GM10248 (cell line): ENCODE measurements around the gene NDUFS1.
A peak's percentile ranks its signal among the peaks of the same experiment; 100 is the strongest.
"Not testable (repeated sequence)": the region's sequence is repeated elsewhere in the genome, so short reads cannot be mapped to it uniquely, and the experiment has no call there.

Experiments used
- CTCF ChIA-PET: fragments of 300-600 bp; sonication (Branson Sonifier 250); formaldehyde crosslinking; extraction: SDS; loops from one replicate; lab custom pipeline; 2021; ENCODE audit warnings: antibody characterized with exemption; lab: Yijun Ruan, JAX
- POLR2A ChIA-PET: fragments of 350-650 bp; sonication (Branson Sonifier 250); formaldehyde crosslinking; extraction: SDS; loops from one replicate; lab custom pipeline; 2020; ENCODE audit warnings: antibody characterized with exemption; lab: Yijun Ruan, JAX
- DNase-seq: peaks from one replicate; pipeline ENCODE4 v3.0.0; 2012; ENCODE audit errors: extremely low spot score
- TF ChIP-seq, protein P1 (sequence below): IDR thresholded peaks from 2 replicates; pipeline ENCODE4 v1.5.1; 2012; ENCODE audit warnings: mild to moderate bottlenecking, low read depth; ENCODE audit errors: extremely low read depth, missing control alignments, control extremely low read depth

NDUFS1 gene

DNA sequence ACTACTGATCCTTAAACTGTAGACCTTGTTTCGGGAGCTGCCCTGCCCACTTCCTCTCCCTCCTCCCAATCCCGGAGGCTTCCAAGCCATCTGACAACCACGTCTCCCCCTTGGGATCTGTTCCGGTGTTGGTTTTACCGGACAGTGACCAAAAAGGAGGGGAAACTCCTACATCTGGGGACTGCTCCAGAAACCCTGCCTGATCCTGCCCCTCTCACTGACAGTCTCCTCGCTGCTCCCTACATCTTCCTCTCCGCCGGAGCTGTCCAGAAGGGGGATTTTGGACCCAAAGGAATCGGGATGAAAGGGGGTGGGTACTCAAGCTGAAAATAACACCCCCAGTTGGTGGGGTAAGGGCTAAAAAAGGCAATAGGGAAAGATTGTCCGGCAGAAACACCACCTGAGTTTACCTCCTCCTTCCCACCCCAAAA lies 74.8 kb downstream of the NDUFS1 start:
- TF ChIP-seq, protein P1, sequence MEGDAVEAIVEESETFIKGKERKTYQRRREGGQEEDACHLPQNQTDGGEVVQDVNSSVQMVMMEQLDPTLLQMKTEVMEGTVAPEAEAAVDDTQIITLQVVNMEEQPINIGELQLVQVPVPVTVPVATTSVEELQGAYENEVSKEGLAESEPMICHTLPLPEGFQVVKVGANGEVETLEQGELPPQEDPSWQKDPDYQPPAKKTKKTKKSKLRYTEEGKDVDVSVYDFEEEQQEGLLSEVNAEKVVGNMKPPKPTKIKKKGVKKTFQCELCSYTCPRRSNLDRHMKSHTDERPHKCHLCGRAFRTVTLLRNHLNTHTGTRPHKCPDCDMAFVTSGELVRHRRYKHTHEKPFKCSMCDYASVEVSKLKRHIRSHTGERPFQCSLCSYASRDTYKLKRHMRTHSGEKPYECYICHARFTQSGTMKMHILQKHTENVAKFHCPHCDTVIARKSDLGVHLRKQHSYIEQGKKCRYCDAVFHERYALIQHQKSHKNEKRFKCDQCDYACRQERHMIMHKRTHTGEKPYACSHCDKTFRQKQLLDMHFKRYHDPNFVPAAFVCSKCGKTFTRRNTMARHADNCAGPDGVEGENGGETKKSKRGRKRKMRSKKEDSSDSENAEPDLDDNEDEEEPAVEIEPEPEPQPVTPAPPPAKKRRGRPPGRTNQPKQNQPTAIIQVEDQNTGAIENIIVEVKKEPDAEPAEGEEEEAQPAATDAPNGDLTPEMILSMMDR = no peak
- ChIA-PET POLR2A (interaction anchor here (0.6 kb wide), 1 partner anchor 12 kb away, joined by 3 read pairs; no protein-coding TSS in a partner anchor), CTCF (interaction anchor here (1.2 kb wide), 1 partner anchor 30 kb away, joined by 3 read pairs; no protein-coding TSS in a partner anchor)
- DNase-seq = peak; percentile 33

DNA sequence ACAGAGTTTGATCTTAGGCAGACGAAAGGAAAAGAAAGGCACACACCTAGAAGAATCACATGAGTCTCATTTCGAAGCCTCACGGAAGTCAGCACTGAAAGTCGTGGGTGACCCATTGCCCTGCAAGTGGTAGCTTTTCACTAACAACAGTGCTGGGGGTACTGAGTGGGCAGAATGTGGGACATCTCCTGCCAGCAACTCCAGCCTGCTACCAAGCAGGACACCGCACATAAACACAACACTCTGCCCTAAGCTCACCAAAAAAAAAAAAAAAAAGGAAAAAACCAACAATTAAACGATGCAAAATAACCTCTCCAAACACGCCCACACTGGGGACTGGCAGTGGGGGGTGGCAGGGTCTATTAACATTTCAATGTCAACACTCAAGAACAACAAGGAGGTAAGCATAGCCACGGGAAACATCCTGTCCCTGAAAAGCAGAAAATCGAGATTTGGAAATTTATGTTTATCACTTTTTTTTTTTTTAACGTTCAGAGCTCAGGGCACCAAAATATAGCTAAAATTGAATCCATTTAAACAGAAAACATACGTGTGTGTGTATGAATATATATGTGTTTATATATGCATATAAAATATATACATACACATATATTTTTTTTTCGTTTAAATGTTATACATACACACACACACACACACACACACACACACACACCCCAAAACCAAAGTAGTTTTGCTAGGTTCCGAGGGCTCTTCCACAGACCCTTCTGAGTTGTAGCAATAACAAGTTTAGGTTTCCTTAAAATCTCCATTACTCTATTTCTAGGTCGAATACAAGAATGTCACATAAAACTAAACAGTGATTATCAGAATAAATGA lies 75.4 kb downstream of the NDUFS1 start:
- ChIA-PET CTCF (interaction anchor here (0.9 to 1.2 kb wide), 4 partner anchors 11 to 30 kb away, joined by 3 to 4 read pairs (median 3); no protein-coding TSS in a partner anchor), POLR2A (interaction anchor here (0.6 kb wide), 2 partner anchors 12 to 26 kb away, joined by 3 read pairs; no protein-coding TSS in a partner anchor)
- DNase-seq = peak; percentile 40
- TF ChIP-seq, protein P1 = no peak

DNA sequence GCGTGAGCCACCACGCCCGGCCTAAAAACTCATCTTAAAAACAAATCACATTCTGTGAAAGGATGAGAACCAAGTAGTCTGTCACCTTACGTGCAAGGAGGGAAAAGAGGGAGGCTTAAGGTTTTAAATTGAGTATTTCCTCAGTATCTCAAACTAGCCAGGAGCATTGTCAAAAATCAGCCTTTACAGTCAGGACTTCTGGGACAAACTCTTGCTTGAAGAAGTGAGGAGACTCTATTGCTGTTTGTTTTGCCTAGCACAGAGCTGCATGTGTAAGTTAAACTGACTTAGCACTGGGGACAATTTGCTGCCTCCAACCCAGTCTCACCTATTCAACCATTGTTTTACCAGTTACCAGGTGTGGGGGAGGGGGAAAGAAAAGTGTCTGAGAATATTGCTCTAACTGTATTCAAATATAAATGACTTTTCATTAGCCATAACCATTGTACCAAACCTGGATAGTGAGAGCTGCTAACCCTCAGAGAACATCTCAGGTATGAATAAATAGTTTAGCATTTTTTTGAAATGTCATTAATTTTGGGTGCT lies 76.9 kb downstream of the NDUFS1 start:
- TF ChIP-seq, protein P1 = no peak
- ChIA-PET POLR2A (no interaction called here), CTCF (no interaction called here)
- no peak for DNase-seq

DNA sequence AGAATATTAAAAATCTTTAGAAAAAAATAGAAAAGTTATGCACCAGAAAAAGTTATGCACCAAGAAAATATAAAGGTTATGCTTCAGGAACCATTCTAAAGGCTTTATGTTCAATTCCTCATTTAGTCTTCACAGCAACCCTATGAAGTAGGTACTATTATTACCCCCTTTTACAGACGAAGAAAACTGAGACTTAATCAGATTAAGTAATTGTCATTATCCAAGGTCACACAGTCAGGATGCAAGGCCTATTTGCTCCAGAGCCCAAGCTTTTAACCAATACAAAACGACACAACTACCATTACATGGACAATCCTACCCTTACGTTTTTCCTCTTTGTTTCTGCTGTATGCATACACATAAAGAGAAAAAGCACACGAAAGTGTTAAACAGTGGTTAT lies 78.3 kb downstream of the NDUFS1 start:
- no peak for DNase-seq
- TF ChIP-seq, protein P1 = no peak
- CTCF ChIA-PET = interaction anchor here (1.3 kb wide), 1 partner anchor 14 kb away, joined by 3 read pairs; no protein-coding TSS in a partner anchor
- POLR2A ChIA-PET = no interaction called here

DNA sequence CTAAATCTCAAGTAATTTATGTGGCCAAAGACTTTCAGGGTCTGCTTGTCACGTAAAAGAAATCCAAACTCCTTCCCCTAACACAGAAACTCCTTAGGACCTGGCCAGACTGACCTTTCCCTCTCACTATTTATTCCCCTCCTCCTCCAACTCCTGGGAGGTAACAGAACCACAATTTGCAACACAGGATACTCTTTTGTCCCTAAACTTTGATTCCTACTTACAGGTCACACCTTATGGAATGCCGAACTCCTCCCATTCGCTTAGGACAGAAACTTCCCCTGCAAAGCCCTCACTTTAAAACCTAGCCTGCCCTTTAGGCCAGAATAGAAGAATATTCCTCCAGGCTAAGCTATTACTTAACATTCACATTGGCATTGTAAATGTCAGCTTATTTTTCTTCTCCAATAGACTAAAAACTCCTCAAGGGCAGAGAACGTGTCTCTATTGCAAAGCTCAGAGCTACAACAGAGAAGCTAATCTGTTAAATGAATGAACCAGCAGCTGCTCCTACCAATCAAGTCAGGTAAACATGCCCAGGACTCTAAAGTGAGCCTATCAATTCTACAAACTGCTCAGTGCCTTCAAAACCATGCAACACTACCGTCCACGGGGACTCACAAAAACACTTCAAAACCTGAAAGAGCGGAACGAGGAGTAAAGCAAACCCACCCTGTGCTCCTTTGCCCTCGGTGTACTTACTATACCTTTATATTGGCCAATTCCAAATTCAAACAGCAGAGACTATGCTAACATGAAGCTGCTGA lies 79.4 kb downstream of the NDUFS1 start:
- ChIA-PET POLR2A (no interaction called here), CTCF (interaction anchor here (1.3 kb wide), 1 partner anchor 15 kb away, joined by 3 read pairs; no protein-coding TSS in a partner anchor)
- no peak for DNase-seq
- TF ChIP-seq, protein P1 = no peak

DNA sequence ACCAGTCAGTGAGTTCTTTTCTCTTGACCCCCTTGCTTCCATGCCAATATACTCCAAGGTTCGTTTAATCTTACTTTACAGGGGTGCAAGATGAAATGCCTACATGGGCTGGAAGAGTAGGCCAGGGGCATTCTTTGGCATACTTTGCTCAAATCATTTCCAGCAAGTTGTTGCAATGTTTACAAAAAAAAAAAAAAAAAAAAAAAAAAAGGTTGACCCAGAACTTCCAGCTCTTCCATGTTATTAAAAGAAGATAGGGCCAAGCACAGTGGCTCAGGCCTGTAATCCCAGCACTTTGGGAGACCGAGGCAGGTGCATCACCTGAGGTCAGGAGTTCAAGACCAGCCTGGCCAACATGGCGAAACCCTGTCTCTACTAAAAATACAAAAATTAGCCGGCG lies 81.4 kb downstream of the NDUFS1 start:
- CTCF ChIA-PET = interaction anchor here (1.0 kb wide), 1 partner anchor 8 kb away, joined by 3 read pairs; the partner anchor contains the start of gene INO80D
- not testable (repeated sequence) for DNase-seq
- POLR2A ChIA-PET = interaction anchor here (0.9 kb wide), 1 partner anchor 8 kb away, joined by 4 read pairs; the partner anchor contains the start of gene INO80D
